ENCODE results near the gene AFAP1L1.

DNA sequence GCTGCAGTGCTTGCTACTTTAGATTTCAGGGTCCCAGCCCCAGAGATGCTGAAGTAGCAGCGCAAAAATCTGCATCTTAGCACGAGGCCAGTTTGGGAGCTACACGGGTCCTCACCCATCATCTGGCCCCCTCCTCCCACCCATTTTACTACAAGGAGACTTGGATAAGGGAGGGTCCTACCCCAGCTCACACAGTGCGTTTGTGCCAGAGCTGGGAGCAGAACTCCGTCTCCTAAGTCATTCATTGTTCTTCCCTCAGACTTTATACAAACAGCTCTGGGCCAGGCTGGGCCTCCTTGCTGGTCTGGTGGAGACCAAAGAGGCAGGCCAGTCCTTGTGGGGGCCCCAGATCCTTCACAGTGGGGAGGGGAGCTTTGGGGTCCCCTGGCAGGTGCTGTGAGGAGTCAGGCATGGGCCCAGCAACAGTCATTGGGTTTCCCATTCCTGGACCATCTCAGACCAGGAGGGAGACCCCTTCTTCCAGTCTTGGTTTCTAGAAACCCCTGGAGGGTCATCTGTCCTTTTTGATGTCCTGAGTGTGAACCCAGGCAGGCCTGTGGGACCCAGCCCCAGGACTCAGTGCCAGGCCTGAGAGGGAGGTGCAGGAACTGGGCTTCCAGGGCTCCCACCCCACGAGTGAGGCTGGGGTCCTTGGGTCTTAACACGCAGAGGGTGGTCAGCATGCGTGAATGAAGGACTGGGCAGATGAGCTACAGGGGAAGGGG is 109.8 kb downstream of the AFAP1L1 start:
- no peak for TF ChIP-seq SP1 (IDR thresholded peaks at IDR 0.05)
- no peak for TF ChIP-seq ZNF384 (IDR thresholded peaks at IDR 0.05)
- no peak for TF ChIP-seq LEF1 (IDR thresholded peaks at IDR 0.05; ENCODE audit: borderline replicate concordance)
- no peak for TF ChIP-seq HDGF (IDR thresholded peaks at IDR 0.05; ENCODE audit: borderline replicate concordance)
- no peak for TF ChIP-seq SUZ12 (IDR thresholded peaks at IDR 0.05)
- TF ChIP-seq BHLHE40 (IDR thresholded peaks at IDR 0.05; ENCODE audit: borderline replicate concordance): no peak
- TF ChIP-seq FOXK2 (IDR thresholded peaks at IDR 0.05): no peak
- no peak for TF ChIP-seq L3MBTL2 (conservative IDR thresholded peaks at IDR 0.05)
